HepG2 (cell line): Measurements from ENCODE around the gene SLC25A47. TPM values are rescaled to one million over a fixed set of nuclear protein-coding genes. Genes with fewer than 3 reads are reported as not detected.

Source experiments
- ATAC-seq: fragments of 200-7000 bp; cut with Tn5 transposase; 3 replicates; pipeline ENCODE4 v1.9.1; 2020; ENCODE audit warnings: mild to moderate bottlenecking, moderate library complexity
- BruUV-seq: library from RNA; stranded (reverse); fragments of 400-500 nt; replicated peaks from 2 replicates; lab custom pipeline; 2021; lab: Mats Ljungman, UMichigan
- CTCF ChIA-PET: fragments of 300-600 bp; formaldehyde crosslinking; extraction: SDS; loops from one replicate; lab custom pipeline; 2021; ENCODE audit warnings: low total read pairs, inconsistent platforms, low intra/inter-chr PET ratio; lab: Yijun Ruan, JAX
- POLR2A ChIA-PET: fragments of 350-600 bp; sonication (Branson Sonifier 250); formaldehyde crosslinking; loops from one replicate; lab custom pipeline; 2020; ENCODE audit warnings: antibody characterized with exemption, inconsistent platforms; lab: Yijun Ruan, JAX
- DNase-seq: peaks from one replicate; pipeline ENCODE4 v3.0.0-alpha.2; 2015; ENCODE audit warnings: low spot score
- FAIRE-seq: peaks from 3 replicates; lab custom pipeline; 2011; peaks lifted over from hg19 to GRCh38; lab: Jason Lieb, UNC
- H2AFZ ChIP-seq: one replicate; pipeline ENCODE4 v1.6.1; 2011; ENCODE audit warnings: low read length, inconsistent platforms
- H3K27ac ChIP-seq: fragments of 300-600 bp; 3 replicates; pipeline ENCODE4 v1.8.0; 2011; ENCODE audit warnings: mixed run types, mild to moderate bottlenecking, mixed read lengths, low read length, inconsistent platforms; ENCODE audit not compliant: insufficient read depth; ENCODE audit errors: extremely low read length
- H3K27me3 ChIP-seq, 2 experiments: fragments of 200-600 bp in 1 of 2; 2 replicates in 1 of 2; 3 replicates in 1 of 2; pipeline versions ENCODE4 v1.6.0 to v1.8.0; 2011; ENCODE audit warnings: low read length in 2 of 2, mild to moderate bottlenecking in 2 of 2, moderate library complexity in 2 of 2, inconsistent platforms in 1 of 2; ENCODE audit not compliant: insufficient read depth in 2 of 2, control insufficient read depth in 1 of 2
- H3K36me3 ChIP-seq, 2 experiments: fragments of 200-600 bp in 1 of 2; replicated peaks in 1 of 2; 2 replicates in 1 of 2; 3 replicates in 1 of 2; pipeline versions ENCODE4 v1.5.1 to v1.8.0; 2011; ENCODE audit warnings: low read length in 2 of 2, inconsistent platforms in 1 of 2; ENCODE audit not compliant: insufficient read depth in 2 of 2, control insufficient read depth in 1 of 2
- H3K4me1 ChIP-seq: 2 replicates; pipeline ENCODE4 v1.5.1; 2012; ENCODE audit warnings: low read length, inconsistent platforms; ENCODE audit not compliant: insufficient read depth
- H3K4me2 ChIP-seq: 2 replicates; pipeline ENCODE4 v1.6.0; 2011; ENCODE audit warnings: low read depth, low read length, inconsistent platforms
- H3K4me3 ChIP-seq, 3 experiments: fragments of 200-600 bp in 1 of 3; sonication (generic), shearing (Covaris generic) in 1 of 3; replicated peaks in 1 of 3; 2 replicates each; pipeline ENCODE4 v1.5.1; 2011 to 2016; ENCODE audit warnings: low read length in 3 of 3, inconsistent platforms in 2 of 3, low read depth in 2 of 3, mild to moderate bottlenecking in 2 of 3, control low read depth in 1 of 3, mixed read lengths in 1 of 3; ENCODE audit not compliant: insufficient read depth in 1 of 3
- H3K79me2 ChIP-seq: one replicate; pipeline ENCODE4 v1.6.1; 2011; ENCODE audit warnings: low read length, inconsistent platforms; ENCODE audit not compliant: insufficient read depth
- H3K9ac ChIP-seq: 2 replicates; pipeline ENCODE4 v1.6.0; 2011; ENCODE audit warnings: mild to moderate bottlenecking, low read depth, low read length, inconsistent platforms; ENCODE audit not compliant: insufficient read depth
- H3K9me3 ChIP-seq: 2 replicates; pipeline ENCODE4 v1.5.1; 2012; ENCODE audit warnings: mild to moderate bottlenecking, low read length
- H4K20me1 ChIP-seq: 2 replicates; pipeline ENCODE4 v1.6.0; 2011; ENCODE audit warnings: inconsistent platforms, mild to moderate bottlenecking, low read length, moderate library complexity; ENCODE audit not compliant: insufficient read depth
- ATF6 ChIP-seq: sonication (generic); formaldehyde crosslinking; conservative IDR thresholded peaks from 2 replicates; pipeline ENCODE4 v1.4.0; 2020; ENCODE audit warnings: missing genetic modification reagents
- BCLAF1 ChIP-seq: fragments of 450-650 bp; IDR thresholded peaks from 2 replicates; pipeline ENCODE4 v1.6.1; 2017; ENCODE audit warnings: mild to moderate bottlenecking
- EHMT2 ChIP-seq: fragments of 200-600 bp; sonication (generic); IDR thresholded peaks from 2 replicates; pipeline ENCODE4 v1.7.0; 2017; ENCODE audit warnings: antibody characterized with exemption, low read depth, low read length, borderline replicate concordance
- HIC2 ChIP-seq: sonication (generic); formaldehyde crosslinking; IDR thresholded peaks from 2 replicates; pipeline ENCODE4 v1.9.0; 2022; ENCODE audit warnings: low read depth, missing genetic modification reagents
- HMG20B ChIP-seq: conservative IDR thresholded peaks from 2 replicates; pipeline ENCODE4 v1.6.1; 2016; ENCODE audit warnings: missing genetic modification reagents, missing compliant biosample characterization
- THRA ChIP-seq: sonication (generic); formaldehyde crosslinking; IDR thresholded peaks from 2 replicates; pipeline ENCODE4 v1.4.0; 2020; ENCODE audit warnings: missing genetic modification reagents, borderline replicate concordance
- TRIM22 ChIP-seq: fragments of 450-650 bp; IDR thresholded peaks from 2 replicates; pipeline ENCODE4 v1.6.1; 2017
- ZFP37 ChIP-seq: sonication (generic); formaldehyde crosslinking; IDR thresholded peaks from 2 replicates; pipeline ENCODE4 v1.4.0; 2020; ENCODE audit warnings: missing genetic modification reagents, borderline replicate concordance
- ZNF12 ChIP-seq: sonication (generic); formaldehyde crosslinking; IDR thresholded peaks from 2 replicates; pipeline ENCODE4 v1.5.0; 2020; ENCODE audit warnings: missing genetic modification reagents
- ZNF550 ChIP-seq: sonication (generic); formaldehyde crosslinking; IDR thresholded peaks from 2 replicates; pipeline ENCODE4 v1.4.0; 2020; ENCODE audit warnings: mild to moderate bottlenecking, missing genetic modification reagents, borderline replicate concordance
- ZNF674 ChIP-seq: sonication (generic); formaldehyde crosslinking; IDR thresholded peaks from 2 replicates; pipeline ENCODE4 v1.5.0; 2020; ENCODE audit warnings: low read depth, mild to moderate bottlenecking, missing genetic modification reagents
- ZNF766 ChIP-seq: sonication (generic); formaldehyde crosslinking; IDR thresholded peaks from 2 replicates; pipeline ENCODE4 v1.5.0; 2020; ENCODE audit warnings: missing genetic modification reagents, borderline replicate concordance
- ZNF776 ChIP-seq: sonication (generic); formaldehyde crosslinking; IDR thresholded peaks from 2 replicates; pipeline ENCODE4 v1.4.0; 2020; ENCODE audit warnings: mild to moderate bottlenecking, missing genetic modification reagents
- WGBS: methylation state at CpG from one replicate; pipeline ENCODE4 v1.1.6; 2017; ENCODE audit warnings: low lambda C conversion rate; 5-methylcytosine and 5-hydroxymethylcytosine counted together
- in situ Hi-C: cut with HindIII; loops from 2 replicates; pipeline ENCODE4 v1.10.0; 2017; ENCODE audit warnings: low pct_unique_long_range_greater_than_20kb; ENCODE audit not compliant: extremely low pct_ligation_motif_present
- intact Hi-C: fragments of 100-400 bp; cut with micrococcal nuclease; formaldehyde crosslinking; loops from one replicate; pipeline ENCODE4 v1.10.0; 2022; ENCODE audit not compliant: unreplicated experiment
- polyA plus RNA-seq, 8 experiments: library from polyadenylated mRNA; depleted of rRNA in 3 of 8; stranded (reverse) in 7 of 8; unstranded in 1 of 8; fragments of >200 nt; fragmentation: Illumina TruSeq in 4 of 8; extraction: Trizol in 4 of 8; gene quantifications; 2 replicates each; pipeline versions ENCODE4 v1.2.1 to v1.2.3, GENCODE V29; 2011 to 2016; ENCODE audit warnings: low read depth in 4 of 8, missing spikeins in 1 of 8, mixed read lengths in 1 of 8; ENCODE audit not compliant: insufficient read depth in 1 of 8
- total RNA-seq, 5 experiments: library from RNA; depleted of rRNA; stranded (reverse); fragments of >200 nt; fragmentation: Illumina TruSeq; extraction: Trizol; gene quantifications; 2 replicates each; pipeline ENCODE4 v1.2.3, GENCODE V29; 2016; ENCODE audit warnings: low read depth in 1 of 5
- TF ChIP-seq, protein P1 (sequence below): sonication (generic); formaldehyde crosslinking; IDR thresholded peaks from 2 replicates; pipeline ENCODE4 v1.8.1; 2023; ENCODE audit warnings: missing genetic modification reagents, inconsistent platforms, borderline replicate concordance

The SLC25A47 gene
- total and polyA plus RNA-seq, 2 of the 13 experiments (the other 11 are each of a cell fraction or from before 2014, with no cell fraction given), result 1.0 to 1.7 TPM

DNA sequence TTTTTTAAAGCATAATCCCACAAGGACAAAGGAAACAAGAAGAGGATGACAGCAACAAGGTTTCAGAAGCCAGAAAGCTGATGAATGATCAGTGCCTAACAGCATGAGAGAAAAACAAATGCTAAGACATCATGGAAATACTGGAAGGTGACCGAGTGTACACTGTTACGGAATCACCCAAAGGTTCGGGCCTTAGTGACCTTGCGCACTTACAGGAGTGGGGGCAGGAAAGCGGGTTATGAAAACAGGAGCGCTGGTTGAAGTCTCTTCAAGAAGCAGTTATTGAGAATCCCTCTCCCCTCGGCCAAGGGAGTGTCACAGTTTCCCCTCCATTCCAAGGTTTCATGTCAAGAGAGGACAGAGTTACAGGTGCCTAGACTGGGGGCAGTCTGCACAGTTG lies 42.6 kb downstream of the SLC25A47 start:
- Histone ChIP-seq H4K20me1 (no peaks in the 10 kb centered on the region), H3K27ac (no peak overlapping the region), H3K4me1 (no peaks in the 10 kb centered on the region), H3K4me3 (no peak overlapping the region), H3K27me3 (no peaks in the 10 kb centered on the region), H2AFZ (no peak overlapping the region), H3K36me3 (peaks cover 2 to 44% of the 10 kb centered on the region in 2 experiments; a peak in 4 of 5 replicates), H3K9me3 (no peaks in the 10 kb centered on the region), H3K4me2 (no peak overlapping the region), H3K9ac (no peak overlapping the region), H3K79me2 (no peaks in the 10 kb centered on the region)
- in situ Hi-C loops (no loop called here), intact Hi-C loops (no loop called here)
- WGBS, result 94% methylated on average over 6 of the region's 7 CpGs
- ChIA-PET CTCF (no interaction called here), POLR2A (no interaction called here)
- ATAC-seq (no peak), FAIRE-seq (no peak), DNase-seq (no peak)
- no TSS peak for BruUV-seq
- TF ChIP-seq HMG20B (CRISPR knock-in tag) (no peak), THRA (CRISPR knock-in tag) (no peak), ZNF776 (CRISPR knock-in tag) (no peak), BCLAF1 (no peak), ZNF550 (no peak), EHMT2 (no peak), ZNF766 (CRISPR knock-in tag) (no peak), ZFP37 (CRISPR knock-in tag) (no peak), ZNF12 (CRISPR knock-in tag) (no peak), ZNF674 (CRISPR knock-in tag) (no peak), TRIM22 (no peak), HIC2 (no peak), ATF6 (CRISPR knock-in tag) (no peak)
- TF ChIP-seq, protein P1, sequence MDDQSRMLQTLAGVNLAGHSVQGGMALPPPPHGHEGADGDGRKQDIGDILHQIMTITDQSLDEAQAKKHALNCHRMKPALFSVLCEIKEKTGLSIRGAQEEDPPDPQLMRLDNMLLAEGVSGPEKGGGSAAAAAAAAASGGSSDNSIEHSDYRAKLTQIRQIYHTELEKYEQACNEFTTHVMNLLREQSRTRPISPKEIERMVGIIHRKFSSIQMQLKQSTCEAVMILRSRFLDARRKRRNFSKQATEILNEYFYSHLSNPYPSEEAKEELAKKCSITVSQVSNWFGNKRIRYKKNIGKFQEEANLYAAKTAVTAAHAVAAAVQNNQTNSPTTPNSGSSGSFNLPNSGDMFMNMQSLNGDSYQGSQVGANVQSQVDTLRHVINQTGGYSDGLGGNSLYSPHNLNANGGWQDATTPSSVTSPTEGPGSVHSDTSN (CRISPR knock-in tag), result no peak
